Measurements from ENCODE around the gene CLDN24.

- TF ChIP-seq POLR2AphosphoS5 (IDR thresholded peaks at IDR 0.05), result no peak
- TF ChIP-seq CTCF (IDR thresholded peaks at IDR 0.05), result no peak
Observed at GRCh38 chr4:183288955-183289354, 33.3 kb downstream of the CLDN24 start.

Data from stomach (tissue), 4 donors.